ENCODE results near the gene PLOD3. TPM values are rescaled to one million over a fixed set of nuclear protein-coding genes. Genes with fewer than 3 reads are reported as not detected.
"Not testable (repeated sequence)": the region's sequence is repeated elsewhere in the genome, so short reads cannot be mapped to it uniquely, and the experiment has no call there.

The PLOD3 gene
- total RNA-seq, 1 experiment from 2014 or later = 68.2 TPM

GRCh38 chr7:101199522-101199921 lies 17.9 kb downstream of the PLOD3 start:
- DNase-seq (ENCODE audit: low read depth); in situ Hi-C loops (cut with HindIII; ENCODE audit: low pct_unique_long_range_greater_than_20kb, low sequenced_read_pairs): not testable (repeated sequence)

DNA sequence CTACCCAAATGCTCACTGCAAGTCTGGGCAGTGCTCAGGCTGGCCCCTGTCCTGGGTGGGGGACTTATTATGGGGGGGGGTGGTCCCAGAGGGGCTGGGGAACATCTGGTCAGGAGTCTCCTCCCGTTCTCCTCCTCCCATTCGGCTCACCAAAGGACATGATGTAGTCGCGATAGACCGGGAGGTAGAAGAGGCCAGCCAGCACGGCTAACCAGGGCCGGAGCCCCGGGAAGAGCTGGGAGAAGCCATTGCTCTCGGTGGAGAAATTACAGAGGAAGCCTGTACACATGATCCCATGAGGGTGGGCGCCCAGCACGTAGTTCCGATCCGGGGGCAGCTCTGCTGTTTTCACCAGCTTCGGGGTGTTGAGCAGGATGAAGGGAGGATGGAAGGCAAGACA lies 18.9 kb downstream of the PLOD3 start:
- DNase-seq (ENCODE audit: low read depth) = no peak
- in situ Hi-C loops (cut with HindIII; ENCODE audit: low pct_unique_long_range_greater_than_20kb, low sequenced_read_pairs) = no loop called here

- no peak for DNase-seq (ENCODE audit: low read depth)
- in situ Hi-C loops (cut with HindIII; ENCODE audit: low pct_unique_long_range_greater_than_20kb, low sequenced_read_pairs) = no loop called here
Measured at GRCh38 chr7:101197991-101198390, 19.4 kb downstream of the PLOD3 start.

- in situ Hi-C loops (cut with HindIII; ENCODE audit: low pct_unique_long_range_greater_than_20kb, low sequenced_read_pairs) = no loop called here
- no peak for DNase-seq (ENCODE audit: low read depth)
Measured at GRCh38 chr7:101195884-101196283, 21.5 kb downstream of the PLOD3 start.

DNA sequence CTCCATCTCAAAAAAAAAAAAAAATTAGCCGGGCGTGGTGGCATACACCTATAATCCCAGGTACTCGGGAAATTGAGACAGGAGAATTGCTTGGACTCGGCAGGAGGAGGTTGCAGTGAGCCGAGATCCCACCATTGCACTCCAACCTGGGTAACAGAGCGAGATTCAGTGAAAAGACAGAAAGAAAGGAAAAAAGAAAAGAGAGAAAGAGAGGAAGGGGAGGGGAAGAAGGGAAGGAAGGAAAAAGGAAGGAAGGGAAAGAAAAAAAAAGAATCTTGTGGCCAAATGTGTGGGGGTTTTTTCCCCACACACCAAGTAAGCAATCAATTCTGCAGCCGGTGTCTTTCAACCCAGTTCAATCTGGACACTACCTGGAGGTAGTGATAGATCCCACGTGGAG lies 28.3 kb downstream of the PLOD3 start:
- in situ Hi-C loops (cut with HindIII; ENCODE audit: low pct_unique_long_range_greater_than_20kb, low sequenced_read_pairs) = no loop called here
- no peak for DNase-seq (ENCODE audit: low read depth)

GRCh38 chr7:101186844-101187428 lies 30.4 kb downstream of the PLOD3 start:
- no peak for DNase-seq (ENCODE audit: low read depth)
- in situ Hi-C loops (cut with HindIII; ENCODE audit: low pct_unique_long_range_greater_than_20kb, low sequenced_read_pairs) = no loop called here

DNA sequence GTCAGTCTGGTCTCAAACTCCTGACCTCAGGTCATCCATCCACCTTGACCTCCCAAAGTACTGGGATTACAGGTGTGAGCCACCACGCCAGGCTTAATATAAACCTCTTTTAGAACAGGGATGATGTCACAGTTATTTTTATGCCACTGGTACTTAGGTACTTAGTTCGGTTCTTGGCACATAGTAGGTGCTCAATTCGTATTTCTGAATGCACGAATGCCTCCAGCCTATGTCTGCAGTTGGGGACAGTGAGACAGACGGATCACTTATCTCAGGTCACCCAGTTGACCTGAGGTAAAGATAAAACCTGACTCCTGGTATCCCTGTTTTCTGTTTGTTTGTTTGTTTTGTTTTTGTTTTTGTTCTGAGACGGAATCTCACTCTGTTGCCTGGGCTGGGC lies 31.2 kb downstream of the PLOD3 start:
- in situ Hi-C loops (cut with HindIII; ENCODE audit: low pct_unique_long_range_greater_than_20kb, low sequenced_read_pairs) = no loop called here
- no peak for DNase-seq (ENCODE audit: low read depth)

DNA sequence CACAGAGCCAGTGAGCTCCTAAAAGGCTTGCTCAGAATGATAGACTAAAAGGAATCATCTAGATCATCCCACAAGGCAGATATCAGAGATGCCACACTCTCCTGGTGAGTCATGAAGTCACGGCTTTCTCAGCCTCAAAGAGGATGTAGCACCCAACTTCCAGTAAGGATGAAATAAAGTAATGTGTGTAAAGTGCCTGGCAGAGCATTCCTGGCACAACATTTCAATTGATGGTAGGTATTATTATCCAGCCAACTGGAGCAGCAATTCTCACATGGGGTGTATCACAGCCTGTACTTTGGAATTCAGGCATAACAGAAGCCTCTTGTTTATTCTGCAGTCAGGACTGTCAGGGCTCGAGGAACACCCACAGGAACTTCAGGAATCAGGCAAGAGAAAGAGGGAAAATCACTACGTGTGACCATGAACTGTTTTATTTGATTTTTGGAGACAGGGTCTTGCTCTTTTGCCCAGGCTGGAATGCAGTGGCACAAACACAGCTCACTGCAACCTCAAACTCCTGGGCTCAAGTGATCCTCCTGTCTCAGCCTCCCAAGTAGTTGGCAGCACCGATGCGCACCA lies 32.0 kb downstream of the PLOD3 start:
- DNase-seq (ENCODE audit: low read depth) = peak; percentile 43
- in situ Hi-C loops (cut with HindIII; ENCODE audit: low pct_unique_long_range_greater_than_20kb, low sequenced_read_pairs) = no loop called here

DNA sequence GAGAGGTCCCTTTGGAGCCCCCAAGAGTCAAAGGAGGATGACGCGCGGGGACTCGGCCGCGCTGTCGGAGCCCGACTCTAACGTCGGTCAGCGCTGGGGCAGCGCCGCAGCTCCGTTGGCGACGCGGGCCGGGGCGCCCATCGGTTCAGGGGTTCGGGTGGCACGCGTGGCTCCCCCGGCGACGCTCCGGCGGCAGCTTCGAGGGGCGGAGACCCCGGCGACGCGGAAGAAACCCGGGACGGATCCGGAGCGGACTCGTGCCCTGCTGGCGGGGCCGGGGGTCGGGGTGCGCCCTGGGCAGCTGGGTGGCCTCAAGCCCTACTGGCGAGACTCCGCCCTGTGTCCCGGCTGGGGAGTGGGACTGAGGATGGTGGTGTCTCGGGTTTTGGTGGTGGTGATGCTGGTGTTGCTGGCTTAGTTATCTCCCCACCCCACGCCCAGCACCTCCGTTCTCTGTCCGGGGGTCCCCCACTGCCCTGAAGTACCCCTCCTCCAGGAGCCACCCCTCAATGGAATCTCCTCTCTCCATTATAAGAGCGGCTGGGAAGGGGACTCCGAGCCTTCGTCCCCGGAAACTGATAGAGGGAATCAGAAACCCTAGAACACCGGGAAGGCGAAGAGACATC lies 37.1 kb downstream of the PLOD3 start, which contains the start of gene NAT16:
TSS of gene NAT16 (minus strand) at position 164 of the 626 bp plus-strand sequence. CDS start 5,486 bp downstream, outside the sequence.
- in situ Hi-C loops (cut with HindIII; ENCODE audit: low pct_unique_long_range_greater_than_20kb, low sequenced_read_pairs) = no loop called here
- no peak for DNase-seq (ENCODE audit: low read depth)

DNA sequence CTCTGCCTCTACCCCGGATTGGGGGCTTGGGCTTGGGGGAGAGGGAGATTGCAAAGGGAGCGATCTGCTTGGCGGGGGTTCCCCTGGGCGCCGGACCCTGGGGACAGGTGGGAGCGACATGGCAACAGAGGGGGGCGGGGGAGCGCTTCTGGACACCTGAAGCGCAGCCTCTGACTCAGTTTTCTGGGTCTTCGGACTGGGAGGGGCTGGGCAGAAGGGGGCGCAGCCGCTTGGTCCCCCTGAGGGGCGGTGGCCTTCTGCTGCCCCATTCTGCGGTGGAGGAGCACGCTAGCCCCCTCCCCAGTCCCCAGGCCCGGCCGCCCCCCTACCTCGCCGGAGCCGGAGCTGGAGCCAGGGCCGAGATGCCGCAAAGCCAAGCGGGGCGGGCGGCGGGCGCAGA lies 37.7 kb downstream of the PLOD3 start:
- no peak for DNase-seq (ENCODE audit: low read depth)
- in situ Hi-C loops (cut with HindIII; ENCODE audit: low pct_unique_long_range_greater_than_20kb, low sequenced_read_pairs) = no loop called here

GRCh38 chr7:101179117-101179516 lies 38.3 kb downstream of the PLOD3 start:
- DNase-seq (ENCODE audit: low read depth) = no peak
- in situ Hi-C loops (cut with HindIII; ENCODE audit: low pct_unique_long_range_greater_than_20kb, low sequenced_read_pairs) = no loop called here

DNA sequence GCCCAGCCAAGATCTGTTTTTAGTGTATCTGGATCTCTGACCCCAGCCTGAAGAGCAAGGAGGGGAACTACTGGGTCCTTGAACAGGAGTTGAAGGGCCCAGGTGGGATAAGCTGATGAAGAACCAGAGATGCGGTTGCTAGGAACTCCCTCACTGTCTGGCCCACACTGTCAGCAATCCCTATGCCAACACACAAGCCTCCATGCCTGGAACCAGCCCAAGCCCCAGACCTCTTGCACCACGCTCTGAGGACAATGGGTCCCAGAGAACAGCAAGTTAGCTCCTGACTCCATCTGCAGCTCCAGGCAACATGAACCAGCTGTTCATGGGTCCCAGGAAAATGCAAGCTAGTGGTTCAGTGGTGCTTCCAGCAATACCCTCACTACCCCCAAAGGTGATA lies 39.7 kb downstream of the PLOD3 start:
- in situ Hi-C loops (cut with HindIII; ENCODE audit: low pct_unique_long_range_greater_than_20kb, low sequenced_read_pairs) = no loop called here
- DNase-seq (ENCODE audit: low read depth) = no peak

DNA sequence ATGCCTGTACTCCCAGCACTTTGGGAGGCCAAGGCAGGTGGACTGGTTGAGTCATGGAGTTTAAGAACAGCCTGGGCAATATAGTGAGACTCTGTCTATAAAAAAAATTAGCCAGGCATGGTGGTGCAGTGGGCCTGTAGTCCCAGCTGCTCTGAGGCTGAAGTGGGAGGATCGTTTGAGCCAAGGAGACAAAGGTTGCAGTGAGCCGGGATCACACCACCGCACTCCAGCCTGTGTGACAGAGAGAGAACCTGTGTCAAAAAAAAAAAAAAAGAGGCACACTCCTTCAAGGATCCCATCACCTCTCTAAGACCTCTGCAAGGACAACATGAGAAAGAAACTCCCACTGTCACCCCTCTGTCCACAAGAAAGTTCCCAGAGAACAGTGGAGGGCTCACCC lies 41.7 kb downstream of the PLOD3 start:
- DNase-seq (ENCODE audit: low read depth) = no peak
- in situ Hi-C loops (cut with HindIII; ENCODE audit: low pct_unique_long_range_greater_than_20kb, low sequenced_read_pairs) = no loop called here

DNA sequence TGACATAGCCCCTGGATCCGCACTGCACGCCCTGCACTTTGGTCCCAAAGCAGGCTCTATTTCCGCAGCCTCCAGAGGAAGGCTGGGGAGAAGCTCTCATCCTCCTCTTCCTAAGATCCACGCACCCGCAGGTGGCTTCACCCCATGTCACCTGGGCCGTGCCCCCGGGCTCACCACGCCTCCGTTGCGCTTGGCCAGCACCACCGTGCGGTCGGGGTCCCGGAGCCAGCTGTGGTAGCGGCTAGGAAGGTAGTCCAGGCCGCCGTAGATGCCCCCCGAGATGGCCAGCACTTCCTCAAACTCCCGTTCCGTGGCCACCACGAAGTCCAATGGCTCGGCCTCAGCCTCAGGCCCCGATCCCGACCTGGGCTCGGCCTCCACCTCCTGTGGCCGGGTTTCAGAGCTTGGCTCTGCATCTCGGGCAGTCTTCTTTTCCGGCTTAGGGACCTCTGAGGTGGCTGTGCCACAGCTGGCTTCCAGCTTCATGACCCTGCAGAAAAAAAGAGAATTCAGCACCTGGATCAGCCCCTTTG lies 43.0 kb downstream of the PLOD3 start:
- no peak for DNase-seq (ENCODE audit: low read depth)
- in situ Hi-C loops (cut with HindIII; ENCODE audit: low pct_unique_long_range_greater_than_20kb, low sequenced_read_pairs) = no loop called here

DNA sequence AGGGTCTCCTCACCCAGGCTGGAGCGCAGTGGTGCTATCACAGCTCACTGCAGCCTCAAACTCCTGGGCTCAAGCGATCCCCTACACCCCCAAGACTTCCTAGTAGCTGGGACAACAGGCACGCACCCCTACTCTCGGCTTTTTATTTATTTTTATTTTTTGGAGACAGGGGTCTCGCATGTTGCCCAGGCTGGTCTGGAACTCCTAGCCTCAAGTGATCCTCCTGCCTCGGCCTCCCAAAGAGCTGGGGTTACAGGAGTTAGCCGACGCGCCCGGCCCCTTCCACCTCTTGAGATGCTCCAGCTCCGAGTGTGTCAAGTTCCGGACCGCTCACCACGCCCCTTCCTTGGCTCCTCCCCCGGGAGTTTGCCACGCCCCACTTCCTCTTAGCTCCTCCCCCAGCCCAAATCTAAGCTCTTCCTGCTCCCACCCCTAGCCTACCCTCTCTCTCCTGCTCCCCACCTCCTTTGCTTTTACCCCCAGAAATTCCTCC lies 43.6 kb downstream of the PLOD3 start:
- DNase-seq (ENCODE audit: low read depth) = peak; percentile 58
- in situ Hi-C loops (cut with HindIII; ENCODE audit: low pct_unique_long_range_greater_than_20kb, low sequenced_read_pairs) = no loop called here

DNA sequence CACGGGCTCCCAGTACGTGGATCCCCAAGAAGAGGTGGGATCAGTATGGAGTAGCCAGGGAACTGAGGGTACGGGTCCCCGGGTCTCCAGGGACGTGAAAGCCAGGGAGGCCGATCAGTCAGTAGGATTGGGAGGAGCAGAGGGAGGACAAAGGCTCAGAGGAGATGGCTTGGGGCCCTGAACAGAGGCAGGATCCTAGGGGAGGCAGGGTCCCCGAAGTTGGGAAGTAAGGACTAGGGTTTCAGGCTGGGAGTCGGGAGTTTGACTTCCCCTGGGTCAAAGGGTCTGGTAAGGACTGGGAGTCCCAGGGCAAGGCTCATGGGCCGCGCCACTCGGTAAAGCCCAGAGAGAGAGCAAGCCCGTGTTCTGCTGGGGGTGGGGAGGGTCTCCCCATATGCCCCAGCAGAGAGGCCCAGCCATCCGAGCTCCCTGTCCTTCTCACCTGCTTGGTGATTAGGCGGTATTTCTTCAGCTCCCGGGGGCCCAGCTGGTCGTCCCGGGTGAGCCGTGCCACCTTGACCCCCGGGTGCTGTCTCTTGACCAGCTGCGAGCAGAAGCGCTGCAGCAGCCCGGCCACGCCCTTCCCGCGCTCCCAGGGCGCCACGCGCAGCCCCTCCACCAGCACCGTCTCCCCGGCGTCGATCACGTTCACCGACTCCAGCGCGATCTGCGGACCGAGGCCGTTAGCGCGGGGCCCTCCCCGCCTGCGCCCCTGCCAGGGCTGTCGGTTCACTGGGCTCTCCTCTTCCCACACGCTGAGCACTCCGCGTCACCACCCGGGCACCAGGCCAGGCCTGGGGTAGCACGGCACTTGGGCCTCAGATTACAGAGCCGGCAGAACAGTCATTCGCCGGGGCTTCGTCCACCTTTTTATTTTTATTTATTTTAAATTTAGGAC lies 44.3 kb downstream of the PLOD3 start:
- in situ Hi-C loops (cut with HindIII; ENCODE audit: low pct_unique_long_range_greater_than_20kb, low sequenced_read_pairs) = no loop called here
- peak; percentile 80 for DNase-seq (ENCODE audit: low read depth)

- DNase-seq (ENCODE audit: low read depth) = no peak
- in situ Hi-C loops (cut with HindIII; ENCODE audit: low pct_unique_long_range_greater_than_20kb, low sequenced_read_pairs) = no loop called here
Measured at GRCh38 chr7:101172005-101172853, 45.2 kb downstream of the PLOD3 start.

DNA sequence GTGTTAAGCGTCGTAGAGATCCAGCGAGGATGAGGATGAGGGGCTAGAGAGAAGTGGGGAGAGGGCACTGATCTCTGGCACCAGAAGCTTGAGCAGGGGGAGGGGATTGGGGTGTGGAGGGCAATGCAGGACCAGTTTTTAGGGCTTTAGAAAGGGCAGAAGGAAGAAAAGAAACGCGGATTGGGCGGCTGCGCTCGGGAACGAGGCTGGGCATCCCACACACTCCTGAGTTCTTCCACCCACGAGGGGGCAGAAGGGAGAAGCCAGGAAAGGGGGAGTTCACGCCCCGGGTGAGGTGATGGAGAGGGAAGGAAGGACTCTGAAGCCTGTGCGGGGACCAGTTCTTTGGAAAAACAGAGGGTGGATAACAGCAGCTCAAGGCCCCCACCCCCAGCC lies 45.9 kb downstream of the PLOD3 start:
- in situ Hi-C loops (cut with HindIII; ENCODE audit: low pct_unique_long_range_greater_than_20kb, low sequenced_read_pairs) = no loop called here

More for the DNA sequence above, 45.9 kb downstream of the PLOD3 start:
- DNase-seq (ENCODE audit: low read depth) = no peak
